ENCODE measurements around the gene SLC1A5.

GRCh38 chr19:46730595-46730994 is 57.8 kb downstream of the SLC1A5 start:
- TF ChIP-seq CTCF (IDR thresholded peaks at IDR 0.05): no peak
- TF ChIP-seq POLR2A (IDR thresholded peaks at IDR 0.05): no peak

Measured in prostate gland (tissue), 2 donors.